ENCODE measurements around the gene CSF3R. TPM values are rescaled to one million over a fixed set of nuclear protein-coding genes. Genes with fewer than 3 reads are reported as not detected.
"Not testable (repeated sequence)": the region's sequence is repeated elsewhere in the genome, so short reads cannot be mapped to it uniquely, and the experiment has no call there.

CSF3R gene
- total RNA-seq, 1 donor from 2014 or later = 21.7 TPM

DNA sequence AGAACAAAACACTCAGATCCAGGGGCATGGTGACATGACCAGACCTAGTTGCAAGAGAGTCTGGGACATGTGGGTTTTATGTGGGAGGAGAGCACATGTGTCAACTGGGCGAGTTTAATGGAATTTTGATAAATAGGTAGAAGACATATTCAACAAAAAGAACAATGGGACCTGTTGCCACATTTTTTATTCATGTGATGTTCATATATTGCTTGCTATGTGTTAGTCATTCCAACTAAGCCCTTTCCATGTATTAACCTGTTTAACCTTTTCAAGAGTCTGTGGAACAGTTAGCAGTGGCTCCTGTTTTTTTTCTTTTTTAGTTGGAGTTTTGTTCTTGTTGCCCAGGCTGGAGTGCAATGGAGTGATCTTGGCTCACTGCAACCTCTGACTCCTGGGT lies 30.1 kb upstream of the CSF3R start:
- no peak for DNase-seq

- DNase-seq = no peak
Measured at GRCh38 chr1:36511804-36512798, 29.4 kb upstream of the CSF3R start.

- DNase-seq = not testable (repeated sequence)
Measured at GRCh38 chr1:36511220-36511619, 28.5 kb upstream of the CSF3R start.

- no peak for DNase-seq
Measured at GRCh38 chr1:36510418-36510817, 27.7 kb upstream of the CSF3R start.

- DNase-seq = no peak
Measured at GRCh38 chr1:36508257-36508656, 25.5 kb upstream of the CSF3R start.

DNA sequence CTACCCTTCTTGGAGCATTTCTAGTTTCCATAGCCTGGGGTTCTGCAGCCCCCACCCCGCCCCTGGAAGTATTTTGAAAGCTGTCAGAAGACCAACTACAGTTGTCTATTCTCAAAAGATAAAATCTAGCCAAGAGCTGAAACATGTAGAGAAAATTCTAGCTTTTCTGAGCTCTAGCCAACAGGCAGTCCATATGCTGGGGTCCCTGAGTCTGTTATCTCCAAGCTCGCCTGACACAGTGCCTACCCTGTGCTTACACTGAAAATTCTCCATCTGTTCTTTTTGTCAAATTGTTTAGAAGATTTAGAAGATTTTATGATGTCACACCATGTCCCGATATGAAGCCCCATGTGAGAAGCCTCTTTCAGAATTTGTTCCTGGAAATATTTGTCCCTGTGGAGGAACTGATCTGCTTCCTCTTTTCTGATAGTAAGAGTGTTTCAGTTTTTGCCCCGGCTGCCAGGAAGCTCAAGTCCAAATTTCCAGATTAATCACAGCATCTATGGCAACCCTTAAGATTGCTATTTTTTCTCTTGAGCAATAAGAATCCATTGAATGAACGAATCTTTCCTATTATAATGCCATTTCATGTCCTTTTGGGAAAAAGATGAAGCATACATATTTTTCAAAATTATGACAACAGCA lies 23.7 kb upstream of the CSF3R start:
- no peak for DNase-seq

DNA sequence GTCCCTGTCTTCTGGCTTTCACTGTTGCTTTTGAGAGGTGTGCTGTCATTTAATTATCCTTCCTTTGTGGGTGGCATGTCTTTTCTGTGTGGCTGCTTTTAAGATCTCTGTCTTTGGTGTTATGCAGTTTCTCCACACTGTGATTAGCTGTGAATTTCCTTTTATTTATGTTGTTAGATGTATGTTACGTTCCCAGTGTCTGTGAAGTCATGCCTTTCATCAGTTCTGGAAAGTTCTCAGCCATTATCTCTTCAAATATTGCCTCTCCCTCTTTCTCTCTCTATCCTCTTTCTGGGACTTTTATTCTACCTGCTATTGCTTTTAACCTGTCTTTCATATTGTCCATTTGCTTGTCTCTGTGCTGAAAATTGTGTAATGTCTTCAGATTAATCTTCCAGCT lies 21.0 kb upstream of the CSF3R start:
- DNase-seq = no peak

GRCh38 chr1:36503159-36503558 lies 20.4 kb upstream of the CSF3R start:
- DNase-seq = no peak

DNA sequence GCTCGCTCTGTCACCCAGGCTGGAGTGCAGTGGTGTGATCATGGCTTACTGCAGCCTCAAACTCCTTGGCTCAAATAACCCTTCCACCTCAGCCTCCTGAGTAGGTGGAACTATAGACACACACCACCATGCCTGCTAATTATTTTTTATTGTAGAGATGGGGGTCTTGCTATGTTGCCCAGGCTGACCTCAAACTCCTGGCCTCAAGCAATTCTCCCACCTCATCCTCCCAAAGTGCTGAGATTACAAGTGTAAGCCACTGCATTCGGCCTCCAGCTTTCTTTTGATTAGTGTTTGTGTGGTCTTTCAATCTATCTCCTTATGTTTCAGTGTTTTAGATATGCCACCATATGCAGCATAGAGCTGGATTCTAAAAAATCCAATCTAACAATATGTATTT lies 19.9 kb upstream of the CSF3R start:
- no peak for DNase-seq

DNA sequence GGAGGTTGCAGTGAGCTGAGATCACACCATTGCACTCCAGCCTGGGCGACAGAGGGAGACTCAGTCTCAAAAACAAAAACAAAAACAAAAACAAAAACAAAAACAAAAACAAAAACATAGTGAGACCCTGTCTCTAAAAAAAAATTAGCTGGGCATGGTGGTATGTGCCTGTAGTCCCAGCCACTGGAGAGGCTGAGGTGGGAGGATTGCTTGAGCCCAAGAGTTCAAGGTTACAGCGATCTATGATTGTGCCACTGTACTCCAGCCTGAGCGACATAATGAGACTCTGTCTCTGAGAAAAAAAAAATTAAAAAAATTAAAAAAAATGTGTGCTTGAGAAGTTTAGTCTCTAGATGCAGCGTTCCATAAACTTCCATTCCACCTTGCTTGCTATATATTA lies 19.2 kb upstream of the CSF3R start:
- not testable (repeated sequence) for DNase-seq

- no peak for DNase-seq
Measured at GRCh38 chr1:36497207-36497606, 14.5 kb upstream of the CSF3R start.

DNA sequence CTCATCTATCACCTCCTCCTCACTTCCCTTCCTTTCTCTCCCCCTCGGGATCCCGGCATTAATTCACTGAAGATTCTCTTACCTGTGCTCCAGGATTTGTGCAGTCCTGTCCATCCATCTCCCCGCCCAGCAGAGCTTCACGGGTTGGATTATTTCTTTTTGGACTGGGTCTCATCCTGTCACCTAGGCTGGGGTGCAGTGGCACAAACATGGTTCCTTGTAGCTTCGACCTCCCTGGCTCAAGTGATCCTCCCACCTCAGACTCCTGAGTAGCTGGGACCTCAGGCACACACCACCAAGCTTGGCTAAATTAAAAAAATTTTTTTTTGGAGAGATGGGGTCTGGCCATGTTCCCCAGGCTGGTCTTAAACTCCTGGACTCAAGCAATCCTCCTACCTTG lies 12.3 kb upstream of the CSF3R start:
- no peak for DNase-seq

DNA sequence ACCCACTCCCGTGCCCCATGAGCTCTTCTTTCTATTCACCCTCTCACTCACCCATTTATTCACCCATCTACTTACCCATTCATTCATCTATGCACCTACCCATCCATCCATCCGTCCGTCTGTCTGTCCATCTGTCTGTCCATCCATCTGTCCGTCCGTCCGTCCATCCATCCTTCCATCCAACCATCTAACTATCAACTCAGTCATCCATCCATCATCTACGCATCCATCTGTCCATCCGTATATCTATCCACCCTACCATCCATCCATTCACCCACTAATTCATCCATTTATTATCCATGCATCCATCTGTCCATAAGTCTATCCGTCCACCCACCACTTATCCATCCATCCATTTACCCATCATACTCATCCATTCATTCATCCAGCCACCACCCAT lies 10.8 kb upstream of the CSF3R start:
- no peak for DNase-seq

- no peak for DNase-seq
Measured at GRCh38 chr1:36492491-36492890, 9.8 kb upstream of the CSF3R start.

DNA sequence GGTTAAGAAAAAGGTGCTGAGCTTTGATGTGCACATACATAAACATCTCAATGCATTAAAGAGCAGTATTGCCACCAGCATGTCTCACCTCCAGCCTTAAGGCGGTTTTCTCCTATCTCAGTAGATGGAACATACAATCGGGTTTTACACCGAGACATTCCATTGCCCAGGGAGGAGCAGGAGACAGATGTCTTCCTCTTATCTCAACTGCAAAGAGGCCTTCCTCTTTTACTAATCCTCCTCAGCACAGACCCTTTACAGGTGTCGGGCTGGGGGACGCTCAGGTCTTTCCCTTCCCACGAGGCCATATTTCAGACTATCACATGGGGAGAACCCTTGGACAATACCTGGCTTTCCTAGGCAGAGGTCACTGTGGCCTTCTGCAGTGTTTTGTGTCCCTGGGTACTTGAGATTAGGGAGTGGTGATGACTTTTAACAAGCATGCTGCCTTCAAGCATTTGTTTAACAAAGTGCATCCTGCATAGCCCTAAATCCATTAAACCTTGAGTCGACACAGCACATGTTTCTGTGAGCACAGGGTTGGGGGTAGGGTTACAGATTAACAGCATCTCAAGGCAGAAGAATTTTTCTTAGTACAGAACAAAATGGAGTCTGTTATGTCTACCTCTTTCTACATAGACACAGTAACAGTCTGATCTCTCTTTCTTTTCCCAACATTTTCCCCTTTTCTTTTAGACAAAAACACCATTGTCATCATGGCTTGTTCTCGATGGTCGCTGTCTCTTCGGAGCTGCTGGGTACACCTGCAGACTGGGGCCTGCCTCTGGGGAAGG lies 6.7 kb upstream of the CSF3R start:
- DNase-seq = not testable (repeated sequence)

DNA sequence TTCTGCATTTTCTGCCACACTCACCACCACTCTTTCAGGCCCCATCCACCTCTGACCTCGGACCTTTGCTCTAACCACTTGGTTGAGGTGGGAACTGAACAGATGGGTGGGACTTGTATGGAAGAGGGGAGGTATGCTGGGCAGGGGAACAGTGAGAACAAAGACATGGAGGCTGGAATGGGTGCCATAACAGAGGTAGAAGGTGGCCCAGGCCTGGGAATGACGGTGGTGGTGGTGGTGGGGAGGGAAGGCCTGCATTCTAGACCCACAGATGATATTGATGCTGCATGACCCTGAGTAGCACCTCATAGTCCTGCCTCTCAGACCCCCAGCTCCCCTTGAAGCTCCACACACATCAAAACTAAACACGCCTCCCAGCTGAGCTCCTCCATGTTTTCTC lies 5.2 kb upstream of the CSF3R start:
- DNase-seq = no peak

DNA sequence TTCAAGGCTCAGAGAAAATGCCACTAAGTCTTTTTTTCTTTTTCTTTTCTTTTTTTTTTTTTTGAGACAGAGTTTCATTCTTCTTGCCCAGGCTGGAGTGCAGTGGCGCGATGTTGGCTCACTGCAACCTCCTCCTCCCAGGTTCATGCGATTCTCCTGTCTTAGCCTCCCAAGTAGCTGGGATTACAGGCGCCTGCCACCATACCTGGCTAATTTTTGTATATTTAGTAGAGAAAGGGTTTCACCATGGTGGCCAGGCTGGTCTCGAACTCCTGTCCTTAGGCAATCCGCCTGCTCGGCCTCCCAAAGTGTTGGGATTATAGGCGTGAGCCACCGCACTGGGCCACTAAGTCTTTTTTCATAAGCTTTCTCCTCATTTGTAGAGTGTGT lies 4.6 kb upstream of the CSF3R start:
- not testable (repeated sequence) for DNase-seq

- DNase-seq = no peak
Measured at GRCh38 chr1:36486439-36487335, 4.0 kb upstream of the CSF3R start.

GRCh38 chr1:36486093-36486438 lies 3.4 kb upstream of the CSF3R start:
- DNase-seq = no peak

- no peak for DNase-seq
Measured at GRCh38 chr1:36484099-36484498, 1.4 kb upstream of the CSF3R start.

DNA sequence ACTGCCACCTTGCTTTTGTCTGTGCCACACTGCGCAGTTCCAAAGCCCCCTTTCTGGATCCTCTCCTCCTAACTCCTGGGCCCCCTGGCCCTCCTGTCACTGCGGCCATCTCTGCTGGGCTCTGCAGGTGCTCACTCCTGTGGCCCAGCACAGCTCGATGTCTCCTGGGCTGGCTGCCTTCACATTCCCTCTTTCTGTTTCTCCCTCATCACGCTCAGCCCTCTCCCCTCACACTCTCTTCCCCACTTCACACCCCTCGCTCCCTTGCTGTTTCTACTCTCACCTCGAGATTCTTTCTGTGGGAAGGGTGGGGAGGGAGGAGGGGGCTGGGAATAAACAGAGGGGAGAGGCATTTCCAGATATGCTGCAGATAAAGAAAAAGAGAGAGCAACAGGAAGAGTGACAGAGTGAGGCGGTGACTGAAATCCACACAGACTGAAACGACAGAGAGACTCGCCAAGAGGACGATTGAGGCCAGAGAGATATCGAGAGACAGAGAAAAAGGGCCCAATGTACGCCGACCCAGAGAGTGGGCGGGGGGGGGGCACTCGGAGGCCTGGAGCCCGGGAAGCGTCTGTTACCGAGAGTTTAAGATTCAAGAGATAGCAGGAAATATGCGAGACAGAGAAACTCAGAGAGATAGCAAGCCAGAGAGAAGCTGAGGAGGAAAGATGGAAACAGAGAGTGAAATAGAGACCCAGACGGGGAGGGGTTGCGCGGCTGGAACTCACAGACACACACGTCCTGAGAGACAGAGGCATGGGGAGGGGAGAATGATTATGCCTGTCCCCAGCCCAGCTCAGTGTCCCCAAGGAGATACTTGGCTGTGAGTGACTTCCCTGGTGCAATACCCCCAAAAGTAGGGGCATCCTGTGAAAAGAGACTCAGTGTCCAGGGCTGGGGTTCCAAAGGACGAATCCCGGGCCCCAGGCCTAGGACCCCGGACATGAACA lies 666 bp downstream of the CSF3R start:
- DNase-seq = no peak

Measured in skin of body (tissue), 2 donors.